NCI-H69 (cell line): ENCODE data around the gene HCRTR1.

Source experiments
- DNase-seq: peaks from one replicate; lab custom pipeline; 2025; lab: John Stamatoyannopoulos, UW

HCRTR1 gene

GRCh38 chr1:31598980-31599379 lies 18.5 kb upstream of the HCRTR1 start:
- DNase-seq = no peak

- no peak for DNase-seq
Observed at GRCh38 chr1:31600641-31601040, 16.8 kb upstream of the HCRTR1 start.

- no peak for DNase-seq
Observed at GRCh38 chr1:31602081-31602480, 15.4 kb upstream of the HCRTR1 start.

GRCh38 chr1:31605908-31606427 lies 11.5 kb upstream of the HCRTR1 start:
- DNase-seq = no peak

GRCh38 chr1:31607360-31607759 lies 10.1 kb upstream of the HCRTR1 start:
- no peak for DNase-seq

GRCh38 chr1:31609514-31610118 lies 7.9 kb upstream of the HCRTR1 start:
- no peak for DNase-seq

GRCh38 chr1:31614414-31615005 lies 3.0 kb upstream of the HCRTR1 start:
- no peak for DNase-seq

GRCh38 chr1:31615414-31615813 lies 2.1 kb upstream of the HCRTR1 start:
- DNase-seq = no peak

- no peak for DNase-seq
Observed at GRCh38 chr1:31615939-31616338, 1.6 kb upstream of the HCRTR1 start.

- peak; percentile 65 for DNase-seq
Observed at GRCh38 chr1:31617916-31618746, 642 bp downstream of the HCRTR1 start.

GRCh38 chr1:31618916-31619846 lies 1.7 kb downstream of the HCRTR1 start:
- no peak for DNase-seq

GRCh38 chr1:31620631-31621497 lies 3.4 kb downstream of the HCRTR1 start:
- no peak for DNase-seq

GRCh38 chr1:31621498-31621820 lies 4.0 kb downstream of the HCRTR1 start:
- no peak for DNase-seq

GRCh38 chr1:31621847-31622730 lies 4.6 kb downstream of the HCRTR1 start:
- DNase-seq = no peak

- no peak for DNase-seq
Observed at GRCh38 chr1:31623365-31623764, 5.9 kb downstream of the HCRTR1 start.

- DNase-seq = no peak
Observed at GRCh38 chr1:31624309-31624708, 6.8 kb downstream of the HCRTR1 start.

GRCh38 chr1:31624731-31625514 lies 7.4 kb downstream of the HCRTR1 start:
- DNase-seq = no peak

GRCh38 chr1:31625561-31626222 lies 8.2 kb downstream of the HCRTR1 start:
- DNase-seq = no peak
